ENCODE measurements around the gene CDAN1. TPM values are rescaled to one million over a fixed set of nuclear protein-coding genes. Genes with fewer than 3 reads are reported as not detected.

CDAN1 gene
- total and polyA plus RNA-seq, 2 donors (not counting 3 experiments of a cell fraction or from before 2014, with no cell fraction given), result 7.2 to 23.4 TPM

DNA sequence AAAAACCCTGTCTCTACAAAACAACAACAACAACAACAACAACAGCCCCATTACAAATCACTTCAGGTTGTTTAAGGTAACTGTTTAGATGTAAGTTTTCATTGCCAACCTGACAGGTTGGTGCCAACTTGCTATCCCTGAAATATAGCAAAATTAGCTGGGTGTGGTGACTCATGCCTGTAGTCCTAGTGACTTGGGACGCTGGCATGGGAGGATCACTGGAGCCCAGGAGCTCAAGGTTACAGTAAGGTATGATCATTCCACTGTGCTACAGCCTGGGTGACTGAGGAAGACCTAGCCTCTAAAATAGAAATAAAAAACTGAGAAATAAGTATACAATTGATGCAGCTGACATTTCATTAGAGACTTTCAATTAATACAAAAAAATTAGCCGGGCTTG lies 36.0 kb upstream of the CDAN1 start:
- TF ChIP-seq, protein P1, sequence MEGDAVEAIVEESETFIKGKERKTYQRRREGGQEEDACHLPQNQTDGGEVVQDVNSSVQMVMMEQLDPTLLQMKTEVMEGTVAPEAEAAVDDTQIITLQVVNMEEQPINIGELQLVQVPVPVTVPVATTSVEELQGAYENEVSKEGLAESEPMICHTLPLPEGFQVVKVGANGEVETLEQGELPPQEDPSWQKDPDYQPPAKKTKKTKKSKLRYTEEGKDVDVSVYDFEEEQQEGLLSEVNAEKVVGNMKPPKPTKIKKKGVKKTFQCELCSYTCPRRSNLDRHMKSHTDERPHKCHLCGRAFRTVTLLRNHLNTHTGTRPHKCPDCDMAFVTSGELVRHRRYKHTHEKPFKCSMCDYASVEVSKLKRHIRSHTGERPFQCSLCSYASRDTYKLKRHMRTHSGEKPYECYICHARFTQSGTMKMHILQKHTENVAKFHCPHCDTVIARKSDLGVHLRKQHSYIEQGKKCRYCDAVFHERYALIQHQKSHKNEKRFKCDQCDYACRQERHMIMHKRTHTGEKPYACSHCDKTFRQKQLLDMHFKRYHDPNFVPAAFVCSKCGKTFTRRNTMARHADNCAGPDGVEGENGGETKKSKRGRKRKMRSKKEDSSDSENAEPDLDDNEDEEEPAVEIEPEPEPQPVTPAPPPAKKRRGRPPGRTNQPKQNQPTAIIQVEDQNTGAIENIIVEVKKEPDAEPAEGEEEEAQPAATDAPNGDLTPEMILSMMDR (IDR thresholded peaks at IDR 0.05; ENCODE audit: extremely low read depth in 1 of 2, insufficient read depth in 1 of 2, low read depth in 1 of 2, low read length in 2 of 2), result no peak
- TF ChIP-seq EZH2 (IDR thresholded peaks at IDR 0.05; ENCODE audit: borderline replicate concordance, low read depth, low read length, severe bottlenecking) (no peak), POLR2AphosphoS5 (IDR thresholded peaks at IDR 0.05; ENCODE audit: insufficient read depth, low read depth, low read length) (no peak), POLR2A (IDR thresholded peaks at IDR 0.05; ENCODE audit: low read depth, low read length) (no peak), FOS (IDR thresholded peaks at IDR 0.05; ENCODE audit: borderline replicate concordance, insufficient read depth, low read length) (no peak), MYC (IDR thresholded peaks at IDR 0.05; ENCODE audit: low read depth, low read length) (no peak), JUN (IDR thresholded peaks at IDR 0.05; ENCODE audit: borderline replicate concordance, insufficient read depth, insufficient read length, low read depth) (no peak)
- TF ChIP-seq, protein P2, sequence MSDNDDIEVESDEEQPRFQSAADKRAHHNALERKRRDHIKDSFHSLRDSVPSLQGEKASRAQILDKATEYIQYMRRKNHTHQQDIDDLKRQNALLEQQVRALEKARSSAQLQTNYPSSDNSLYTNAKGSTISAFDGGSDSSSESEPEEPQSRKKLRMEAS (IDR thresholded peaks at IDR 0.05; ENCODE audit: insufficient read depth, insufficient read length), result no peak
- Histone ChIP-seq H3K4me3 (replicated peaks in 1 of 3; ENCODE audit: insufficient read depth in 1 of 3, low read depth in 1 of 3, low read length in 3 of 3) (no peak overlapping the region), H4K20me1 (replicated peaks; ENCODE audit: control insufficient read depth, extremely low read depth, insufficient read depth, low read length) (no peaks in the 10 kb centered on the region), H3K27me3 (ENCODE audit: control insufficient read depth in 2 of 2, insufficient read depth in 2 of 2, low read length in 2 of 2) (no peaks in the 10 kb centered on the region), H3K79me2 (ENCODE audit: control insufficient read depth, insufficient read depth, low read length) (no peaks in the 10 kb centered on the region), H3K9ac (replicated peaks; ENCODE audit: extremely low read depth, insufficient read depth, low read length) (no peak overlapping the region), H3K4me2 (ENCODE audit: insufficient read depth, low read length) (no peak overlapping the region), H3K9me3 (replicated peaks; ENCODE audit: control insufficient read depth, insufficient read depth, low read length) (no peaks in the 10 kb centered on the region), H3K27ac (ENCODE audit: insufficient read depth, low read depth, low read length) (no peak overlapping the region), H3K9me1 (replicated peaks; ENCODE audit: control insufficient read depth, extremely low read depth, insufficient read depth, low read length) (no peaks in the 10 kb centered on the region), H2AFZ (ENCODE audit: low read depth, low read length) (no peak overlapping the region), H3K36me3 (ENCODE audit: control insufficient read depth in 2 of 2, extremely low read depth in 1 of 2, insufficient read depth in 2 of 2, low read length in 2 of 2) (peaks cover 0 to 4% of the 10 kb centered on the region in 2 experiments), H3K4me1 (ENCODE audit: control insufficient read depth, extremely low read depth, insufficient read depth, low read length) (no peaks in the 10 kb centered on the region)
- FAIRE-seq, result no peak
- intact Hi-C loops (cut with micrococcal nuclease) (no loop called here), dilution Hi-C loops (cut with MboI; ENCODE audit: extremely low pct_ligation_motif_present, low sequenced_read_pairs) (no loop called here)
- CTCF ChIA-PET, result no interaction called here
- no TSS peak for BruUV-seq (replicated peaks)
- no peak for DNase-seq (ENCODE audit: low read depth, low spot score)
- POLR2A ChIA-PET, result no interaction called here
